NK-92 (cell line): ENCODE measurements around the gene MBD5.

Source experiments
- DNase-seq: peaks from one replicate; lab custom pipeline; 2025; ENCODE audit not compliant: unreplicated experiment; lab: John Stamatoyannopoulos, UW

MBD5 gene

GRCh38 chr2:148022882-148023281, 2.0 kb downstream of the MBD5 start:
- no peak for DNase-seq

GRCh38 chr2:148023861-148024260, 3.0 kb downstream of the MBD5 start:
- DNase-seq: no peak

GRCh38 chr2:148026573-148026972, 5.7 kb downstream of the MBD5 start:
- no peak for DNase-seq

GRCh38 chr2:148027822-148028221, 6.9 kb downstream of the MBD5 start:
- DNase-seq: no peak

GRCh38 chr2:148028781-148029180, 7.9 kb downstream of the MBD5 start:
- no peak for DNase-seq

- DNase-seq: no peak
Observed at GRCh38 chr2:148031152-148031551, 10.3 kb downstream of the MBD5 start.

- DNase-seq: no peak
Observed at GRCh38 chr2:148032215-148032614, 11.3 kb downstream of the MBD5 start.

- no peak for DNase-seq
Observed at GRCh38 chr2:148039783-148040182, 18.9 kb downstream of the MBD5 start.

- DNase-seq: no peak
Observed at GRCh38 chr2:148042219-148042618, 21.3 kb downstream of the MBD5 start.

- no peak for DNase-seq
Observed at GRCh38 chr2:148044322-148044721, 23.4 kb downstream of the MBD5 start.

- no peak for DNase-seq
Observed at GRCh38 chr2:148046802-148047201, 25.9 kb downstream of the MBD5 start.

- no peak for DNase-seq
Observed at GRCh38 chr2:148048475-148049221, 27.8 kb downstream of the MBD5 start.

GRCh38 chr2:148049284-148049683, 28.4 kb downstream of the MBD5 start:
- no peak for DNase-seq

GRCh38 chr2:148052687-148053086, 31.8 kb downstream of the MBD5 start:
- DNase-seq: no peak

- DNase-seq: no peak
Observed at GRCh38 chr2:148058641-148059040, 37.8 kb downstream of the MBD5 start.

GRCh38 chr2:148063633-148064032, 42.7 kb downstream of the MBD5 start:
- DNase-seq: no peak

GRCh38 chr2:148065936-148066335, 45.0 kb downstream of the MBD5 start:
- DNase-seq: no peak

- DNase-seq: no peak
Observed at GRCh38 chr2:148067801-148068200, 46.9 kb downstream of the MBD5 start.

- DNase-seq: no peak
Observed at GRCh38 chr2:148071351-148071750, 50.5 kb downstream of the MBD5 start.

- DNase-seq: no peak
Observed at GRCh38 chr2:148096012-148096411, 75.1 kb downstream of the MBD5 start.

GRCh38 chr2:148102641-148103040, 81.8 kb downstream of the MBD5 start:
- no peak for DNase-seq

GRCh38 chr2:148103946-148104345, 83.1 kb downstream of the MBD5 start:
- no peak for DNase-seq

GRCh38 chr2:148106331-148106730, 85.4 kb downstream of the MBD5 start:
- no peak for DNase-seq
